VCaP (cell line): ENCODE data around the gene GRIN2A.

Experiments
- H3K27ac ChIP-seq: fragments of 450-650 bp; 2 replicates; pipeline ENCODE4 v1.5.1; 2017
- CTCF ChIP-seq: fragments of 450-650 bp; conservative IDR thresholded peaks from 2 replicates; pipeline ENCODE4 v1.5.1; 2017; ENCODE audit warnings: mild to moderate bottlenecking, moderate library complexity

GRIN2A gene

GRCh38 chr16:9837481-9837880 lies 344.7 kb downstream of the GRIN2A start:
- no peak for TF ChIP-seq CTCF

GRCh38 chr16:9836118-9836736 lies 346.0 kb downstream of the GRIN2A start:
- no peak for TF ChIP-seq CTCF
- no peak overlapping the region for H3K27ac ChIP-seq

More at GRCh38 chr16:9837481-9837880, 344.7 kb downstream of the GRIN2A start:
- H3K27ac ChIP-seq = no peak overlapping the region

- TF ChIP-seq CTCF = no peak
Measured at GRCh38 chr16:9827062-9827752, 355.0 kb downstream of the GRIN2A start.

GRCh38 chr16:9826656-9827055 lies 355.6 kb downstream of the GRIN2A start:
- H3K27ac ChIP-seq = no peak overlapping the region
- TF ChIP-seq CTCF = no peak

More at GRCh38 chr16:9827062-9827752, 355.0 kb downstream of the GRIN2A start:
- H3K27ac ChIP-seq = no peak overlapping the region

- no peak for TF ChIP-seq CTCF
- no peak overlapping the region for H3K27ac ChIP-seq
Measured at GRCh38 chr16:9824200-9825068, 357.8 kb downstream of the GRIN2A start.

- TF ChIP-seq CTCF = no peak
Measured at GRCh38 chr16:9823510-9823909, 358.7 kb downstream of the GRIN2A start.

GRCh38 chr16:9821970-9822369 lies 360.3 kb downstream of the GRIN2A start:
- TF ChIP-seq CTCF = no peak
- H3K27ac ChIP-seq = no peak overlapping the region

More at GRCh38 chr16:9823510-9823909, 358.7 kb downstream of the GRIN2A start:
- no peak overlapping the region for H3K27ac ChIP-seq
